K562 (cell line): Measurements from ENCODE around the gene DMWD. TPM values are rescaled to one million over a fixed set of nuclear protein-coding genes. Genes with fewer than 3 reads are reported as not detected.

Experiments
- ATAC-seq: fragments of 200-7000 bp; cut with Tn5 transposase; 3 replicates; pipeline ENCODE4 v1.9.1; 2020; ENCODE audit warnings: moderate library complexity
- BruUV-seq: library from RNA; stranded (reverse); fragments of 400-500 nt; replicated peaks from 2 replicates; lab custom pipeline; 2021; lab: Mats Ljungman, UMichigan
- CTCF ChIA-PET: fragments of 300-600 bp; formaldehyde crosslinking; extraction: SDS; loops from one replicate; lab custom pipeline; 2021; ENCODE audit warnings: low intra/inter-chr PET ratio; lab: Yijun Ruan, JAX
- POLR2A ChIA-PET: fragments of 300-600, 350-650 bp; sonication (Branson Sonifier 250); formaldehyde crosslinking; extraction: SDS; loops from one replicate; lab custom pipeline; 2021; ENCODE audit warnings: antibody characterized with exemption, inconsistent platforms; lab: Yijun Ruan, JAX
- DNase-seq, 4 experiments: peaks; one replicate each; pipeline versions ENCODE4 v3.0.0 to v3.0.0-alpha.2; 2011 to 2018; ENCODE audit warnings: low spot score in 3 of 4, mixed read lengths in 3 of 4; ENCODE audit errors: extremely low read depth in 1 of 4
- FAIRE-seq: peaks from 2 replicates; lab custom pipeline; 2011; peaks lifted over from hg19 to GRCh38; lab: Jason Lieb, UNC
- H2AFZ ChIP-seq: 2 replicates; pipeline ENCODE4 v1.6.0; 2011; ENCODE audit warnings: low read depth, low read length, control low read depth, inconsistent platforms
- H3K27ac ChIP-seq: fragments of 200-600 bp; 3 replicates; pipeline ENCODE4 v1.8.0; 2011; ENCODE audit warnings: low read depth, mild to moderate bottlenecking, control low read depth, inconsistent platforms, low read length, moderate library complexity, mixed read lengths; ENCODE audit errors: extremely low read depth
- H3K27me3 ChIP-seq, 2 experiments: fragments of 300-600 bp in 1 of 2; 2 replicates in 1 of 2; 3 replicates in 1 of 2; pipeline versions ENCODE4 v1.6.0 to v1.8.0; 2011; ENCODE audit warnings: inconsistent platforms in 2 of 2, low read length in 2 of 2, mild to moderate bottlenecking in 1 of 2, mixed read lengths in 1 of 2, moderate library complexity in 1 of 2; ENCODE audit not compliant: control insufficient read depth in 2 of 2, insufficient read depth in 2 of 2
- H3K36me3 ChIP-seq: fragments of 300-600 bp; 3 replicates; pipeline ENCODE4 v1.8.0; 2011; ENCODE audit warnings: mild to moderate bottlenecking, low read length, inconsistent platforms; ENCODE audit not compliant: control insufficient read depth, insufficient read depth
- H3K4me1 ChIP-seq, 2 experiments: fragments of 200-600 bp in 1 of 2; replicated peaks in 1 of 2; 2 replicates in 1 of 2; 3 replicates in 1 of 2; pipeline versions ENCODE4 v1.5.1 to v1.8.0; 2011; ENCODE audit warnings: inconsistent platforms in 2 of 2, low read length in 2 of 2, mild to moderate bottlenecking in 1 of 2, mixed read lengths in 1 of 2, moderate library complexity in 1 of 2; ENCODE audit not compliant: control insufficient read depth in 2 of 2, insufficient read depth in 2 of 2
- H3K4me2 ChIP-seq: 2 replicates; pipeline ENCODE4 v1.6.1; 2011; ENCODE audit warnings: low read length, control low read depth, inconsistent platforms, mixed read lengths; ENCODE audit not compliant: insufficient read depth
- H3K4me3 ChIP-seq: fragments of 200-600 bp; sonication (generic), shearing (Covaris generic); 2 replicates; pipeline ENCODE4 v1.5.1; 2016; ENCODE audit warnings: control low read depth, inconsistent platforms
- H3K79me2 ChIP-seq: fragments of 200-600 bp; 3 replicates; pipeline ENCODE4 v1.8.0; 2011; ENCODE audit warnings: low read length, inconsistent platforms; ENCODE audit not compliant: control insufficient read depth, insufficient read depth
- H3K9ac ChIP-seq, 2 experiments: 2 replicates each; pipeline versions ENCODE4 v1.6.0 to v1.6.1; 2011; ENCODE audit warnings: low read depth in 2 of 2, low read length in 2 of 2, control low read depth in 1 of 2, inconsistent platforms in 1 of 2, mild to moderate bottlenecking in 1 of 2, mixed read lengths in 1 of 2; ENCODE audit not compliant: insufficient read depth in 1 of 2
- H3K9me1 ChIP-seq: one replicate; pipeline ENCODE4 v1.6.0; 2011; ENCODE audit warnings: inconsistent platforms, mild to moderate bottlenecking, low read length, moderate library complexity; ENCODE audit not compliant: control insufficient read depth, insufficient read depth
- H3K9me3 ChIP-seq: replicated peaks from 2 replicates; pipeline ENCODE4 v1.5.1; 2011; ENCODE audit warnings: low read depth, low read length, inconsistent platforms; ENCODE audit not compliant: control insufficient read depth, insufficient read depth
- H4K20me1 ChIP-seq: replicated peaks from 2 replicates; pipeline ENCODE4 v1.6.1; 2011; ENCODE audit warnings: low read length, inconsistent platforms, mixed read lengths; ENCODE audit not compliant: control insufficient read depth, insufficient read depth
- ARID2 ChIP-seq: fragments of 450-650 bp; IDR thresholded peaks from 2 replicates; pipeline ENCODE4 v1.6.1; 2017; ENCODE audit warnings: antibody characterized with exemption, mild to moderate bottlenecking
- CBFA2T2 ChIP-seq: fragments of 450-650 bp; conservative IDR thresholded peaks from 2 replicates; pipeline ENCODE4 v1.6.1; 2017; ENCODE audit warnings: mild to moderate bottlenecking
- CBFB ChIP-seq: sonication (generic); formaldehyde crosslinking; IDR thresholded peaks from 2 replicates; pipeline ENCODE4 v1.4.0; 2020; ENCODE audit warnings: mild to moderate bottlenecking, missing genetic modification reagents
- CBX8 ChIP-seq: fragments of 200-600 bp; sonication (generic); IDR thresholded peaks from 2 replicates; pipeline ENCODE4 v1.6.1; 2012; ENCODE audit warnings: borderline replicate concordance, mixed run types, low read depth, mild to moderate bottlenecking, moderate library complexity, mixed read lengths, low read length, control low read depth, inconsistent platforms; ENCODE audit not compliant: poor library complexity, severe bottlenecking; ENCODE audit errors: extremely low read depth
- CHCHD3 ChIP-seq: fragments of 250-450 bp; sonication (Bioruptor Pico); IDR thresholded peaks from 2 replicates; pipeline ENCODE4 v2.1.2; 2022; ENCODE audit warnings: mild to moderate bottlenecking
- CREB5 ChIP-seq: fragments of 250-450 bp; sonication (Bioruptor Pico); IDR thresholded peaks from 2 replicates; pipeline ENCODE4 v1.5.0; 2020; ENCODE audit warnings: mild to moderate bottlenecking
- EHMT2 ChIP-seq: fragments of 450-650 bp; IDR thresholded peaks from 2 replicates; pipeline ENCODE4 v1.6.1; 2018; ENCODE audit warnings: antibody characterized with exemption
- MEF2D ChIP-seq: conservative IDR thresholded peaks from 2 replicates; pipeline ENCODE4 v1.6.1; 2016; ENCODE audit warnings: low read depth, missing genetic modification characterization, missing compliant biosample characterization
- SFPQ ChIP-seq: fragments of 200-400 bp; formaldehyde crosslinking; IDR thresholded peaks from 2 replicates; pipeline ENCODE4 v1.6.1; 2017; ENCODE audit warnings: mild to moderate bottlenecking, low read depth, low read length, moderate library complexity
- TSC22D4 ChIP-seq: fragments of 450-650 bp; IDR thresholded peaks from 2 replicates; pipeline ENCODE4 v1.6.1; 2016; ENCODE audit warnings: missing genetic modification characterization, missing biosample characterization, control low read depth
- ZFP36 ChIP-seq: fragments of 150-350 bp; IDR thresholded peaks from 2 replicates; pipeline ENCODE4 v1.6.1; 2018; ENCODE audit warnings: low read length, low read depth; ENCODE audit not compliant: partially characterized antibody
- ZNF134 ChIP-seq: fragments of 250-450 bp; sonication (Bioruptor Pico); conservative IDR thresholded peaks from 2 replicates; pipeline ENCODE4 v1.4.0; 2020
- ZNF253 ChIP-seq: fragments of 250-450 bp; sonication (Bioruptor Pico); conservative IDR thresholded peaks from 2 replicates; pipeline ENCODE4 v1.6.1; 2021; ENCODE audit warnings: mild to moderate bottlenecking
- ZNF695 ChIP-seq: fragments of 450-650 bp; formaldehyde crosslinking; IDR thresholded peaks from 2 replicates; pipeline ENCODE4 v1.4.0; 2020; ENCODE audit warnings: mild to moderate bottlenecking, moderate library complexity
- WGBS: fragments of 100-300 bp; shearing (Covaris generic); methylation state at CpG from one replicate; pipeline ENCODE4 v1.1.6; 2016; ENCODE audit warnings: low coverage, mixed read lengths; ENCODE audit not compliant: insufficient coverage; ENCODE audit errors: missing lambda C conversion rate; 5-methylcytosine and 5-hydroxymethylcytosine counted together
- in situ Hi-C: fragments of 300-500 bp; cut with MboI; formaldehyde crosslinking; loops from 4 replicates; pipeline ENCODE4 v1.15.0; 2018; ENCODE audit warnings: inconsistent platforms, mixed read lengths
- intact Hi-C: fragments of 100-400 bp; cut with micrococcal nuclease; formaldehyde crosslinking; loops from 2 replicates; pipeline ENCODE4 v1.14.2; 2022
- polyA plus RNA-seq, 8 experiments: library from polyadenylated mRNA; depleted of rRNA in 4 of 8; stranded (reverse) in 5 of 8; unstranded in 3 of 8; fragments of >200 nt; fragmentation: Nextera tagmentation in 2 of 8; fragmentation: Illumina TruSeq in 1 of 8; extraction: Ambion mirVana in 2 of 8; extraction: Trizol in 1 of 8; gene quantifications; 2 replicates each; pipeline versions ENCODE4 v1.2.1 to v1.2.3, GENCODE V29; 2011 to 2014; ENCODE audit warnings: inconsistent platforms in 1 of 8, missing spikeins in 1 of 8
- total RNA-seq, 7 experiments: library from RNA; depleted of rRNA in 6 of 7; stranded (reverse); fragments of >200 nt in 6 of 7; fragmentation: Illumina TruSeq in 2 of 7; extraction: Trizol in 2 of 7; gene quantifications; 2 replicates each; pipeline versions ENCODE4 v1.2.1 to v1.2.3, GENCODE V29; 2011 to 2021; ENCODE audit warnings: low replicate concordance in 1 of 7
- TF ChIP-seq, protein P1 (sequence below), 3 experiments: fragments of 200-800 bp in 1 of 3; sonication (Bioruptor generic) in 1 of 3; sonication (generic) in 1 of 3; formaldehyde crosslinking in 1 of 3; IDR thresholded peaks; 2 replicates each; pipeline versions ENCODE4 v1.6.1 to v1.8.0; 2016 to 2022; ENCODE audit warnings: mild to moderate bottlenecking in 2 of 3, missing compliant biosample characterization in 2 of 3, missing genetic modification characterization in 2 of 3, missing genetic modification reagents in 1 of 3

DMWD gene
- total and polyA plus RNA-seq, 9 of the 15 experiments (the other 6 are each of a cell fraction or from before 2014, with no cell fraction given): 4.7 to 54.6 (median 19.0) TPM

- TF ChIP-seq, protein P1, sequence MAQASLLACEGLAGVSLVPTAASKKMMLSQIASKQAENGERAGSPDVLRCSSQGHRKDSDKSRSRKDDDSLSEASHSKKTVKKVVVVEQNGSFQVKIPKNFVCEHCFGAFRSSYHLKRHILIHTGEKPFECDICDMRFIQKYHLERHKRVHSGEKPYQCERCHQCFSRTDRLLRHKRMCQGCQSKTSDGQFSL (CRISPR knock-in tag; IDR thresholded peaks at IDR 0.05): peak; percentile 7; the same call in 1 of the 2 replicates
- TF ChIP-seq, protein P1 (tag; IDR thresholded peaks at IDR 0.05): no peak
- TF ChIP-seq ZNF253 (CRISPR knock-in tag) (no peak), MEF2D (tag) (no peak), CHCHD3 (no peak)
Observed at GRCh38 chr19:45780146-45780447, 12.5 kb downstream of the DMWD start (continued).

GRCh38 chr19:45779231-45780145 lies 13.2 kb downstream of the DMWD start:
- peak overlapping the region; percentile 83 for H3K4me2 ChIP-seq
- peak; percentile 94 to 98 (median 95) for DNase-seq
- no TSS peak for BruUV-seq
- POLR2A ChIA-PET: interaction anchor here (0.6 to 7.7 kb wide), 8 partner anchors 8 to 298 kb away, joined by 3 to 70 read pairs (median 4); partner anchors contain the start of genes DMWD and SIX5
- WGBS: 2% methylated on average over 42 of the region's 48 CpGs
- H4K20me1 ChIP-seq: peaks cover 10% of the 10 kb centered on the region; the same call in 1 of the 2 replicates
- H2AFZ ChIP-seq: peak overlapping the region; percentile 96
- H3K9me1 ChIP-seq: peaks cover 6% of the 10 kb centered on the region
- H3K36me3 ChIP-seq: peaks cover 19% of the 10 kb centered on the region; the same call in 2 of the 3 replicates
- H3K27ac ChIP-seq: peak overlapping the region; percentile 70
- CTCF ChIA-PET: interaction anchor here (0.5 to 0.6 kb wide), 3 partner anchors 19 to 822 kb away, joined by 3 to 4 read pairs (median 4); partner anchors contain the start of gene CALM3
- H3K27me3 ChIP-seq: no peaks in the 10 kb centered on the region
- FAIRE-seq: peak; percentile 95
- H3K4me1 ChIP-seq: peaks cover 16 to 67% of the 10 kb centered on the region in 2 experiments
- intact Hi-C loops: no loop called here
- H3K79me2 ChIP-seq: no peaks in the 10 kb centered on the region
- no peaks in the 10 kb centered on the region for H3K9me3 ChIP-seq
- in situ Hi-C loops: no loop called here
- peak; percentile 96 for ATAC-seq
- H3K9ac ChIP-seq: peak overlapping the region; percentile 62 to 87
- H3K4me3 ChIP-seq: peak overlapping the region; percentile 44
- no peak for TF ChIP-seq ZNF695 (CRISPR knock-in tag)
- TF ChIP-seq CREB5 (CRISPR knock-in tag): no peak
- no peak for TF ChIP-seq ARID2
- TF ChIP-seq EHMT2: no peak
- no peak for TF ChIP-seq CBX8
- TF ChIP-seq ZNF134 (CRISPR knock-in tag): no peak
- TF ChIP-seq ZFP36: peak; percentile 17
- no peak for TF ChIP-seq SFPQ
- no peak for TF ChIP-seq CBFB
- no peak for TF ChIP-seq TSC22D4 (tag)
- TF ChIP-seq CBFA2T2: no peak
